Measurements from ENCODE around the gene MYOT.
"Not testable (repeated sequence)": the region's sequence is repeated elsewhere in the genome, so short reads cannot be mapped to it uniquely, and the experiment has no call there.

Gene MYOT, protein sequence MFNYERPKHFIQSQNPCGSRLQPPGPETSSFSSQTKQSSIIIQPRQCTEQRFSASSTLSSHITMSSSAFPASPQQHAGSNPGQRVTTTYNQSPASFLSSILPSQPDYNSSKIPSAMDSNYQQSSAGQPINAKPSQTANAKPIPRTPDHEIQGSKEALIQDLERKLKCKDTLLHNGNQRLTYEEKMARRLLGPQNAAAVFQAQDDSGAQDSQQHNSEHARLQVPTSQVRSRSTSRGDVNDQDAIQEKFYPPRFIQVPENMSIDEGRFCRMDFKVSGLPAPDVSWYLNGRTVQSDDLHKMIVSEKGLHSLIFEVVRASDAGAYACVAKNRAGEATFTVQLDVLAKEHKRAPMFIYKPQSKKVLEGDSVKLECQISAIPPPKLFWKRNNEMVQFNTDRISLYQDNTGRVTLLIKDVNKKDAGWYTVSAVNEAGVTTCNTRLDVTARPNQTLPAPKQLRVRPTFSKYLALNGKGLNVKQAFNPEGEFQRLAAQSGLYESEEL

GRCh38 chr5:137867664-137868063 lies at the start of gene MYOT:
TSS of gene MYOT (plus strand) at chr5:137867860. CDS start at chr5:137870652, 2,792 bp downstream.
- DNase-seq = no peak

DNA sequence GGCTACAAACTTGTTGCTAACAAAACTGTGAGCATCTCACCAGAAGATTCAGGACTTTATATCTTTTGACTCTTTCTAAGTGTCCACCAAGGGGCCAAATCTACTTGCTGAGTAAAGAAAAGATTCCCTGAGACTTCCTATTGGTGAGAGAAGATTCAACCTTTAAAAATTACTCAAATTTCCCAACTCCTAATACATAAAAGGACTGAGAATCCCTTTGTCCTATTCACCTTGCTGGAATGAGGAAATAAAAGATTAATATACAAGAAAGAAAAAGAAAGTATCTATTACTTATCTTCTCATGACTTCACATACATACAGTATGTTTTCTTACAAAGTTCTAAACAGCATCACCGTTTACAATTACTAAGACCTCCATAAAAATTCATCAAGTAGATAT lies 47.9 kb upstream of the MYOT start:
- DNase-seq = no peak

DNA sequence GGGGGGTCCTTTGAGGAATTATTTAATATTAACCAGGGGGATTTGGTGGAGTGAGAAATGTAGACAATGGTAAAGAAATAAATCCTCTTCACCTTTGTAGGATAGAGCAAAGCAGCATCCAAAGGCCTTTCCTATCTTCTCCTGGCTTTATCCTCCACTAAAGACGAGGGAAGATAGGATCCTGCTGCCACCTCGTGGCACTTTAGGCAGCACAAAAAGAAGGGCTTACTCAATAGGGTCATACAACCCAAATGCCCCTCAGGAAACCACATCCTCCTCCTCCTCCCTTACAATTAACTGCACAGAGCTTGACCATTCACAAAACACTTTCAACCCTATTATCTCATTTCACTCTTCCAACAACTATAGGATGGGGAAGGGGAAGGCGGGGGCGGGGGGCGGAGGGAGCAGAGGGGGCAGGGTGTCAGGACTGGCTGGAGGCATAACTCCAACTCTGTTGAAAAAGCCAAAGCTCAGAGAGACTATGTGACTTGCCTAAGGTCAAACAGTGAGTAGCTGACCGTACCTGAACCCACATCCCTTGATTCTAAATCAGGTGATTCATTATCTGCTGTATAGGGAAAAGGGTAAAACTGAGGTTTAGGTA lies 45.4 kb upstream of the MYOT start:
- DNase-seq = no peak

DNA sequence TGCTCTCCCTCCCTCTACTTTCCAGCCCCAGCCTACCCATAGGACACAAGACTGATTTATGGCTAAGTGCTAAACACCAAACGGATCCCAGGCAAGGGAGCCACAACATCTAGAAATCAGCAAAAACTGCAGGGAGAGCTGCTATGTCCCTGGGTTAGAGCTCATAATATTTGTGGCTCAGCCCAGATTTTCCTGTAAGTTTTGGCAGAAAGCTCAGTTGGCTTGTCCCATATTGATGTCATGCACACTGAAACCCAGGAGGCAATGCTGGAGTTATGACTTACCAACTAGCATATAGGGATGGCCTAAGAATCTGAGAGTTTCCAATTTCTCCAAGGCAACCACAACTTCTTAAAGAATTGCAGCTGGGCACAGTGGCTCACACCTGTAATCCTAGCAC lies 44.7 kb upstream of the MYOT start:
- no peak for DNase-seq

DNA sequence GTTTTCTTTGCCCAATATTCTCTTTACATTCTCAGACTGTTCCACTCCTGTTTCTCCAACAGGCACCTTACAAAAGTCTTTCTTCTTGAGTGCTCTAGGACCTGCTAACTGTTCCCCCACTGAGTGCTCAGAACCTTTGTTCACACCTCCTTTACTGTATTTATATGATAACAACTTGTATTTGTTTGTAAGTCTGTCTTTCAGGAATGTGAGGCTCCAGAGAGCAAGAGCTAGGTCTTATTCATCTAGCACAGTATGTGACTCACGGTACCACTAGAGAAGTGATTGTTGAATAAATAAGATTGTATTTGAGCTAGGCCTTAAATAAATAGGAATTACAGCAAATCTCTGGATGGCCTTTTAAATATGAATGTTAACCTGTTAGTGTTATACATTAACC lies 42.5 kb upstream of the MYOT start:
- DNase-seq = no peak

- no peak for DNase-seq
These were observed 41.6 kb upstream of the MYOT start for GRCh38 chr5:137826067-137826466.

- DNase-seq = no peak
These were observed 39.5 kb upstream of the MYOT start for GRCh38 chr5:137828180-137828579.

GRCh38 chr5:137828664-137829063 lies 39.0 kb upstream of the MYOT start:
- no peak for DNase-seq

DNA sequence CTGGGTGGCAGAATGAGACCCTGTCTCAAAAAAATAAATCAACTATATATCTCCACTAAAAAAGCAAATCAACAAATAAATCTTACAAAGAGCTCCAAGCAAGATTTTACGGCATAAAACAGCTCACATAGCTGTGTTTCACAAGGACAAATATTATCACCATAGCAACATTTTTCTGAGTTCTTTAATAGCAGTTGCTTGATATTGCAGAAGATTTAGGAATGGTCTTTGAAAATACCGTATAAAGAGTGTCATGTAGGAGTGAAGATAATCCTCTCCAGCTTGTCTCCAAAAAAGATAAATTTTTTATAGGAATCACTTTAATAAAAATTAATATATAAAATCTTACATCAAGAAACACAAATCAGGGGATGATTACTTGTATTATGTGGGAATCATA lies 36.6 kb upstream of the MYOT start:
- no peak for DNase-seq

DNA sequence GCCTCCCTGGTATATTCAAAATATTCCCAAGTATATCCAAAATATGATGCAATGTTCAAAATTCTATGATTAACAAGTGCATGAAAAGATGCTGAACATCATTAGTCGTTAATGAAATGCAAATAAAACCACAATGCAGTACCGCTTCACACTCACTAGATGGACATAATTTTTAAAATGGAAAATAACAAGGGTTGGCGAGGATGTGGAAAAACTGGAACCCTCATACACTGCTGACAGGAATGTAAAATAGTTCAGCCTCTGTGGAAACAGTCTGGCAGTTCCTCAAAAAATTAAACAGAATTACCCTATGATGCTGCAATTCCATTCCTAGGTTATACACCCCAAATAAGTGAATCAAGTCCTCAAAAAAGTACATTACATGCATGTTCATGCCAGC lies 36.1 kb upstream of the MYOT start:
- DNase-seq = no peak

- no peak for DNase-seq
These were observed 35.2 kb upstream of the MYOT start for GRCh38 chr5:137832416-137832815.

DNA sequence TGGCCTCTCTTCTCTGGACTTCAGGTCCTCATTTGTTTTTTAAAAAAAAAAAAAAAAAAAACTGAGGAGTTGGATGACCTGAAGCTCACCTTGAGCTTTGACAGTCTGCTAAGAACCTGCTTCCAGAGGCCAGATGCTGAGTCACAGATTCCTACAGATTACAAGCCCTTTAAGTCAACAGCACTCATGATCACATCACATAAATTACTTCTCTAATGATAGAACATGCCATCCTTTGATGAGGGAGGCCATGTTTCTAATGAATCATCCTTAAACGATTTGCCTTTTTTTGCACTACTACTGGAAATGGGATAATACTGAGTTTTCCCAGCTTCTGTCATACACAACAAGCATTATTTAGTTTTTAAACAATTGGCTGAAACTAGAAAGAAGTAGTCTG lies 34.2 kb upstream of the MYOT start:
- DNase-seq = no peak

- no peak for DNase-seq
These were observed 33.1 kb upstream of the MYOT start for GRCh38 chr5:137834498-137835049.

GRCh38 chr5:137836298-137836697 lies 31.4 kb upstream of the MYOT start:
- DNase-seq = no peak

GRCh38 chr5:137836997-137837396 lies 30.7 kb upstream of the MYOT start:
- no peak for DNase-seq

DNA sequence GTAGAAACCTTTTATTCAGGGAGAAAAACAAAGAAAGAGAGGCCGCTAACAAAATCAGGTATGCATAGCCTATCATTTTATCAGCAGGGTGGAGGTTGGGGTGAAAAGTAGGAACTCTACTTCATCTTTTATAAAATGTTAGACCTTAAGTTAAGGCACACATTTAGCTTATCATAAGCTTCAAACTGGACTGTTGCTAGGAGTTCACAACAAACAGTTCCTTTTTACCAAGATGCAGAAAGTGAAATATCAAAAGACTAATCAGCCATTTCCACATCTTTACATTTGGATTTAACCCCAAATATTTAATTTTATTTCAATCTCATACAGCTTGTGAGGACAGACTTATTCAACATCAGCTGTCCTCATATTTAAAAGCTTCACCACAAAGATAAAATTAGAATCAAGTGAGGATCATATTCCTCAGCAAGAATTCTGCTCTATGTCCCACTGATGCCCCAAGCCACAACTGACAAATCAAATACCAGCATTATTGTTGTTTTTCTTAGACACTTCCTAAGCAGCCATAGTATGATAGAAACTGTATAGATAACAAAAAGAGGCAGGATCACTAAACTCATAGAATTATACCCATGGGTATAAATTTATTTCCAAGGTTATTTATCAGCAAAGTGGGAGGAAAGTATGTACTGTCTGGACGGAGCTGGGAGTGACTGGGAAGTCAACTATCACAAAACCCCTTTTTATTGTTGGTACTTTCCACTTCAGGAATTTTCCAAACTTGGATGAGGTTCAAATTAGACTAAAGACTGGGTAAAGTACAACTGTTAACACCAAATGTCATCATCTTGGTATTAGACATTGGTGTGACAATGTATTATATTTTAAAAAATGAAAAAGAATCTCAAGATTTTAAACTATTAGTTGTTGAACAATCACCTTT lies 29.9 kb upstream of the MYOT start:
- no peak for DNase-seq

- DNase-seq = no peak
These were observed 28.7 kb upstream of the MYOT start for GRCh38 chr5:137838976-137839375.

- no peak for DNase-seq
These were observed 25.4 kb upstream of the MYOT start for GRCh38 chr5:137842296-137842695.

DNA sequence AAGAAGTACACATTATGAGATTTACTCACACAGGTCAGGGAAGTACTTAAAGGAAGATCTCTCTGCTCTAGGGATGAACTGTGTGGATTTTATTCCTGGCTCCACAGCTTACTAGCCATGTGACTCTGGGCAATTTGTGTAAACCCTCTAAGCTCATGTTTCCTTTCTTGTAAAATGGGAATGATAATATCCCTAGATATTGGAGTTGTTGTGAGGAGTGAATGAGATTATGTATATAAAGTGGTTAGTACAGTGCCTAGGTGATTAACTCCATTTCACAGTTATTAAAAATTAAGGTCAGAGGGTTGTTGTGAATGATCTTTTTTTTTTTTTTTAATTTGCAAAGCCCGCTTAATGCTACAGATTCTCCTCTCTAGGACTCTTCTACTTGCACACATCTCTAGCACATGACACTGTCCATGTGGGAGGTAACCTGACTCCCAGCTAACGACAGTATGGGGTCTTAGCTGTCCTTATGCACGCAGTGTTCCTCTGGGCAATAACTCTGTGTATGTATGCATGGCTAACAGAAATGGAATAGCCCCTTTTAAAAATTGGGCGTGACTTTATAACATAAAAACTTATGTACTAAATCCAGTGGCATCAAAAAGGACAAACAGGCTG lies 23.9 kb upstream of the MYOT start:
- no peak for DNase-seq

DNA sequence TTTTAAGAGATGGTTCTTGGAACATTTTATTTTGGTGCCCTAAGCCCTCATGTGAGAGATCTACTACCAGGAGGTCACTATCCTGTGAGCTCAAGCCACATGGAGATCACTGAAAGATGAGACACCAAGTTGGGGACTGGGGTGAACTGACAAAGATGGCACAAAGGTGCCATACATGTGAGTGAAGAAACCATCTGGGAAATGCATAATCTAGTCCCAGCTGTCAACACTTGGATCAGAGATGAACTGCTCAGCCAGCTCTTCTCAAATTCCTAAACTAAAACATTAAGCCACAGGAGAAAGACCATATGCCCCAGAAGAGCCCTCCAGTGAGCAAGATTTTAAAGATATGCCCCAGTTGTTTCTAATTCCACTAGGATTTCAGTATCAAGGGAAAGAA lies 22.2 kb upstream of the MYOT start:
- no peak for DNase-seq

DNA sequence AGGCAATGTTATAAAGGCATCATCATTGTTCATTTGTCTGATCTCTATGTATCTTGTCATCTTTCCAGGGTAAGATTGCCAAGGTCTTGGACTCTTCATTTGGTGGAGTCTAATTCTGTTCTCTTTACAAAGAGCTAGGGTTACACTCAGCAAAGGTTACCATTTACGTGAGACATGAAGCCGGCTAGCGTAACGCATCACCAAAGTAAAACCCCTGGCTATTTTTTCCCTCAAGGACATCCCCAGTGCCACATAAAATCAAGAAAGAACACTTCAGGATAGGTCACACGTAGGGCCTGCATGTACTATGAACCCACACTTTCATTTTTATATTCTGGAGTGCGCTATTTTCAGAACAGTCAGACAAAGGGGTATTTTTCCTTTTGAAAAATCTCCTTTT lies 20.0 kb upstream of the MYOT start:
- no peak for DNase-seq

DNA sequence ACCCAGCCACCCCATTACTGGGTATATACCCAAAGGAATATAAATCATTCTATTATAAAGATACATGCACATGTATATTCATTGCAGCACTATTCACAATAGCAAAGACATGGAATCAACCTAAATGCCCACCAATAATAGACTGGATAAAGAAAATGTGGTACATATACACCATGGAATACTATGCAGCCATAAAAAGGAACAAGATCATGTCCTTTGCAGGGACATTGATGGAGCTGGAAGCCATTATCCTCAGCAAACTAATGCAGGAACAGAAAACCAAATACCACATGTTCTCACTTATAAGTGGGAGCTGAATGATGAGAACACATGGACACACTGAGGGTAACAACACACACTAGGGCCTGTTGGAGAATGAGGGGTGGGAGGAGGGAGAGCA lies 14.5 kb upstream of the MYOT start:
- not testable (repeated sequence) for DNase-seq

DNA sequence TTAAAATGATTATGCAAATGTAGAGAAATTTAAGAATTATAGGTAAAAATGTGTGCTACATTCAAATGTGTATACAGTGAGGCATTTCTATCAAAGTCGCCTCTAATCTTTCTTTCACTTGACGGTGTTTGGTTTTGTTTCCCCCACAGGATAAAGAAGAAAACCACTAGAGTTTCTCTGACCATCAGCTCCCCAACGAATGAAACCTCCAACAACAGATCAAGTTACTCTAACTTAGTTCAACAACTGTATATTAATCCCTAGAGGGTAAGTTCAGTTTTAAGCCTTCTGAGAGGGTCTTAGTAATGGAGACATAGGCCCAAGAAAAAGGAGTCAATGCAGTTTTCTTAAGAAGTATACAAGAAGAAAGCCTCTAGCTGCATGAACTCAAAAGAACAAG lies 11.5 kb upstream of the MYOT start:
- no peak for DNase-seq

Measured in activated effector memory CD4-positive, alpha-beta T cell treated with anti-CD3 and anti-CD28 coated beads, Interleukin-2, amount 50 U/mL, for 16 hours (primary cell).